Neural cell (in vitro differentiated cells): ENCODE measurements around the gene ZNF358. TPM values are rescaled to one million over a fixed set of nuclear protein-coding genes. Genes with fewer than 3 reads are reported as not detected.

Experiments used
- H2AFZ ChIP-seq: fragments of 200-600, 300-800 bp; sonication (generic), shearing (Covaris generic); 2 replicates; pipeline ENCODE4 v1.6.0; 2014; ENCODE audit warnings: low read depth, mild to moderate bottlenecking, antibody characterized with exemption, low read length, moderate library complexity
- H3F3A ChIP-seq: fragments of 200-600 bp; shearing (Covaris generic); 2 replicates; pipeline ENCODE4 v1.6.1; 2016; ENCODE audit warnings: mild to moderate bottlenecking, moderate library complexity, mixed read lengths, antibody characterized with exemption, low read length; ENCODE audit not compliant: insufficient read depth, poor library complexity, severe bottlenecking
- H3K27ac ChIP-seq: fragments of 200-600, 300-800 bp; sonication (generic), shearing (Covaris generic); 2 replicates; pipeline ENCODE4 v1.5.1; 2014; ENCODE audit warnings: mild to moderate bottlenecking, low read length, moderate library complexity
- H3K27me3 ChIP-seq: fragments of 300-800, 200-600 bp; sonication (generic), shearing (Covaris generic); 2 replicates; pipeline ENCODE4 v1.6.0; 2014; ENCODE audit warnings: mild to moderate bottlenecking, low read depth, low read length, moderate library complexity; ENCODE audit not compliant: insufficient read depth
- H3K36me3 ChIP-seq: fragments of 300-800, 200-600 bp; sonication (generic), shearing (Covaris generic); 2 replicates; pipeline ENCODE4 v1.5.1; 2014; ENCODE audit warnings: mild to moderate bottlenecking, antibody characterized with exemption, low read length, moderate library complexity; ENCODE audit not compliant: insufficient read depth
- H3K4me2 ChIP-seq: fragments of 300-800, 200-600 bp; sonication (generic), shearing (Covaris generic); 2 replicates; pipeline ENCODE4 v1.6.0; 2014; ENCODE audit warnings: mild to moderate bottlenecking, low read length
- H3K4me3 ChIP-seq: fragments of 300-800, 200-600 bp; sonication (generic), shearing (Covaris generic); 2 replicates; pipeline ENCODE4 v1.5.1; 2014; ENCODE audit warnings: mild to moderate bottlenecking, low read length, moderate library complexity
- H3K79me2 ChIP-seq: fragments of 200-600 bp; shearing (Covaris generic); replicated peaks from 2 replicates; pipeline ENCODE4 v1.6.0; 2014; ENCODE audit warnings: mild to moderate bottlenecking, low read length, moderate library complexity; ENCODE audit not compliant: insufficient read depth
- H3K9ac ChIP-seq: fragments of 300-800, 200-600 bp; sonication (generic), shearing (Covaris generic); 2 replicates; pipeline ENCODE4 v1.6.1; 2016; ENCODE audit warnings: mild to moderate bottlenecking, low read length, mixed read lengths
- H3K9me2 ChIP-seq: fragments of 200-600 bp; shearing (Covaris generic); 2 replicates; pipeline ENCODE4 v1.6.1; 2016; ENCODE audit warnings: mild to moderate bottlenecking, low read length, mixed read lengths; ENCODE audit not compliant: insufficient read depth
- H3K9me3 ChIP-seq: fragments of 200-600, 300-800 bp; sonication (generic), shearing (Covaris generic); 2 replicates; pipeline ENCODE4 v1.6.1; 2016; ENCODE audit warnings: mild to moderate bottlenecking, mixed run types, low read length, moderate library complexity, mixed read lengths
- H4K20me1 ChIP-seq: fragments of 200-600 bp; shearing (Covaris generic); 2 replicates; pipeline ENCODE4 v1.6.1; 2016; ENCODE audit warnings: mild to moderate bottlenecking, mixed run types; ENCODE audit not compliant: insufficient read depth
- CTCF ChIP-seq: fragments of 450-650 bp; IDR thresholded peaks from 2 replicates; pipeline ENCODE4 v1.5.1; 2014; ENCODE audit warnings: antibody characterized with exemption, mild to moderate bottlenecking, moderate library complexity; ENCODE audit not compliant: poor library complexity, severe bottlenecking
- EP300 ChIP-seq: fragments of 450-650 bp; conservative IDR thresholded peaks from 2 replicates; pipeline ENCODE4 v1.6.1; 2014; ENCODE audit warnings: antibody characterized with exemption, mild to moderate bottlenecking, moderate library complexity; ENCODE audit not compliant: poor library complexity, severe bottlenecking
- EZH2 ChIP-seq: fragments of 200-600, 300-800 bp; shearing (Covaris generic), sonication (generic); IDR thresholded peaks from 2 replicates; pipeline ENCODE4 v1.6.1; 2014; ENCODE audit warnings: antibody characterized with exemption, low read length, borderline replicate concordance, mild to moderate bottlenecking; ENCODE audit not compliant: insufficient read depth, poor library complexity, severe bottlenecking
- MXI1 ChIP-seq: fragments of 450-650 bp; conservative IDR thresholded peaks from 2 replicates; pipeline ENCODE4 v1.6.1; 2014; ENCODE audit warnings: antibody characterized with exemption, mild to moderate bottlenecking; ENCODE audit not compliant: poor library complexity, severe bottlenecking
- POLR2AphosphoS5 ChIP-seq: IDR thresholded peaks from 2 replicates; pipeline ENCODE4 v1.6.1; 2012
- RAD21 ChIP-seq: fragments of 450-650 bp; conservative IDR thresholded peaks from 2 replicates; pipeline ENCODE4 v1.6.1; 2014; ENCODE audit warnings: antibody characterized with exemption, mild to moderate bottlenecking, moderate library complexity
- REST ChIP-seq: IDR thresholded peaks from 2 replicates; pipeline ENCODE4 v1.6.1; 2012; ENCODE audit warnings: borderline replicate concordance
- SMC3 ChIP-seq: fragments of 450-650 bp; conservative IDR thresholded peaks from 2 replicates; pipeline ENCODE4 v1.6.1; 2014; ENCODE audit warnings: antibody characterized with exemption, mild to moderate bottlenecking, moderate library complexity; ENCODE audit not compliant: poor library complexity
- TAF1 ChIP-seq: IDR thresholded peaks from 2 replicates; pipeline ENCODE4 v1.6.1; 2012; ENCODE audit warnings: low read depth
- polyA plus RNA-seq: library from polyadenylated mRNA; depleted of rRNA; stranded (reverse); fragments of >200 nt; gene quantifications from 2 replicates; pipeline ENCODE4 v1.2.3, GENCODE V29; 2014

The ZNF358 gene
- polyA plus RNA-seq, 1 donor from 2014 or later, result 22.0 TPM

GRCh38 chr19:7529246-7529600 is 13.3 kb downstream of the ZNF358 start:
- Histone ChIP-seq H3K9me3 (no peaks in the 10 kb centered on the region), H3K9me2 (no peaks in the 10 kb centered on the region), H3K79me2 (no peaks in the 10 kb centered on the region), H3F3A (peaks cover under 1% of the 10 kb centered on the region), H3K27ac (no peak overlapping the region), H3K9ac (no peak overlapping the region), H2AFZ (no peak overlapping the region), H3K4me3 (no peak overlapping the region), H3K4me2 (no peak overlapping the region), H4K20me1 (no peaks in the 10 kb centered on the region), H3K27me3 (no peaks in the 10 kb centered on the region), H3K36me3 (no peaks in the 10 kb centered on the region)
- TF ChIP-seq POLR2AphosphoS5 (no peak), EP300 (no peak), EZH2 (no peak), CTCF (no peak), TAF1 (no peak), REST (no peak), RAD21 (no peak)

GRCh38 chr19:7529610-7530490 is 13.9 kb downstream of the ZNF358 start:
- Histone ChIP-seq H3K4me3 (no peak overlapping the region), H2AFZ (no peak overlapping the region), H3K4me2 (no peak overlapping the region), H3K36me3 (no peaks in the 10 kb centered on the region), H3K9me2 (no peaks in the 10 kb centered on the region), H3F3A (peaks cover 5% of the 10 kb centered on the region), H3K27me3 (no peaks in the 10 kb centered on the region), H3K79me2 (no peaks in the 10 kb centered on the region), H4K20me1 (no peaks in the 10 kb centered on the region), H3K27ac (no peak overlapping the region), H3K9me3 (no peaks in the 10 kb centered on the region), H3K9ac (no peak overlapping the region)
- no peak for TF ChIP-seq POLR2AphosphoS5
- TF ChIP-seq SMC3, result no peak
- TF ChIP-seq REST, result no peak
- TF ChIP-seq CTCF, result no peak
- TF ChIP-seq TAF1, result no peak
- TF ChIP-seq EZH2, result no peak
- no peak for TF ChIP-seq MXI1
- TF ChIP-seq RAD21, result no peak
